ENCODE results near the gene ERBB4. TPM values are rescaled to one million over a fixed set of nuclear protein-coding genes. Genes with fewer than 3 reads are reported as not detected.

Gene ERBB4
- total RNA-seq, 1 experiment from 2014 or later = 0.04 TPM

DNA sequence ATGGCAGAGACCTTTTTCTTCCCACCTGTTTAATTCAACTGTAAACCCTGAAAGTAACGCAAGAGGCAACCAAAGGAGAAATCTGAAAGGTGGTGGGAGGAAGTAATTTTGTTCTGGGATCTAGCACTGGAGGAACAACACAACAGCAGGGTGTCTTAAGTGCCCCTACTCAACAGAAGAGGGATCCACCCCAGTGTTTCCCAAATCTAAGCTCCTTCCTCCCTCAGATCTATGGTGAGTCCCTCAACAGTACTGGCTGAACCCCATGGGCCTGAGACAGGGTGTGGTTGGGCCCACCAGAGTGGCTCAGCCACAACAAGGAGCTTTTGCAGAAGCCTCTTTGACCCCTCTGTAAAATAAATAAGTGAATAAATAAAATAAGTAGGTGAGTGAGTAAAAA, 790.3 kb downstream of the ERBB4 start:
- H3K27me3 Mint-ChIP-seq (ENCODE audit: low read depth) = no peaks in the 10 kb centered on the region
- no peak overlapping the region for H3K4ac ChIP-seq (ENCODE audit: low read depth, low read length)
- WGBS (ENCODE audit: extremely low coverage, insufficient read length, low lambda C conversion rate) = no CpG with 5 or more reads among the region's 1 CpG

More for the DNA sequence above, 790.3 kb downstream of the ERBB4 start:
- H2BK5ac ChIP-seq (ENCODE audit: insufficient read length, low read length) = no peak overlapping the region
- no peaks in the 10 kb centered on the region for H4K20me1 ChIP-seq (ENCODE audit: control insufficient read depth, insufficient read depth, insufficient read length)
- H3K79me2 ChIP-seq (ENCODE audit: insufficient read depth, low read length) = no peaks in the 10 kb centered on the region
- no peaks in the 10 kb centered on the region for H3K9me3 Mint-ChIP-seq
- no peak overlapping the region for H4K5ac ChIP-seq (ENCODE audit: insufficient read length, low read depth, low read length)
- TF ChIP-seq, protein P1, sequence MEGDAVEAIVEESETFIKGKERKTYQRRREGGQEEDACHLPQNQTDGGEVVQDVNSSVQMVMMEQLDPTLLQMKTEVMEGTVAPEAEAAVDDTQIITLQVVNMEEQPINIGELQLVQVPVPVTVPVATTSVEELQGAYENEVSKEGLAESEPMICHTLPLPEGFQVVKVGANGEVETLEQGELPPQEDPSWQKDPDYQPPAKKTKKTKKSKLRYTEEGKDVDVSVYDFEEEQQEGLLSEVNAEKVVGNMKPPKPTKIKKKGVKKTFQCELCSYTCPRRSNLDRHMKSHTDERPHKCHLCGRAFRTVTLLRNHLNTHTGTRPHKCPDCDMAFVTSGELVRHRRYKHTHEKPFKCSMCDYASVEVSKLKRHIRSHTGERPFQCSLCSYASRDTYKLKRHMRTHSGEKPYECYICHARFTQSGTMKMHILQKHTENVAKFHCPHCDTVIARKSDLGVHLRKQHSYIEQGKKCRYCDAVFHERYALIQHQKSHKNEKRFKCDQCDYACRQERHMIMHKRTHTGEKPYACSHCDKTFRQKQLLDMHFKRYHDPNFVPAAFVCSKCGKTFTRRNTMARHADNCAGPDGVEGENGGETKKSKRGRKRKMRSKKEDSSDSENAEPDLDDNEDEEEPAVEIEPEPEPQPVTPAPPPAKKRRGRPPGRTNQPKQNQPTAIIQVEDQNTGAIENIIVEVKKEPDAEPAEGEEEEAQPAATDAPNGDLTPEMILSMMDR (conservative IDR thresholded peaks at IDR 0.05) = no peak
- no peaks in the 10 kb centered on the region; a peak in 1 of 7 replicates for H3K36me3 Mint-ChIP-seq (ENCODE audit: insufficient read depth in 1 of 3, low read depth in 3 of 3)
- H2AK5ac ChIP-seq (ENCODE audit: insufficient read length, low read length) = no peak overlapping the region
- no peak overlapping the region for H2BK12ac ChIP-seq (ENCODE audit: insufficient read length, low read depth, low read length)
- no peak overlapping the region for H2AFZ ChIP-seq (ENCODE audit: low read length)
- no peak overlapping the region for H3K9ac ChIP-seq (ENCODE audit: extremely low read depth, insufficient read length, low read length)
- H3K56ac ChIP-seq (ENCODE audit: insufficient read length, low read depth, low read length) = no peak overlapping the region
- no peak overlapping the region for H2BK120ac ChIP-seq (ENCODE audit: low read depth, low read length, poor library complexity, severe bottlenecking)
- H3K27ac ChIP-seq (ENCODE audit: insufficient read length, low read depth, low read length) = no peak overlapping the region
- H3K23ac ChIP-seq (ENCODE audit: insufficient read length, low read depth, low read length) = no peak overlapping the region
- no peak for DNase-seq
- no peak overlapping the region for H3K27ac Mint-ChIP-seq
- H2BK20ac ChIP-seq (ENCODE audit: low read depth, low read length, poor library complexity, severe bottlenecking) = no peak overlapping the region
- H3K79me1 ChIP-seq (ENCODE audit: insufficient read depth, low read depth, low read length, poor library complexity, severe bottlenecking) = no peaks in the 10 kb centered on the region
- no peak overlapping the region for H3K18ac ChIP-seq (ENCODE audit: insufficient read length, low read depth, low read length)
- H3K4me2 ChIP-seq (ENCODE audit: insufficient read depth, insufficient read length, low read length) = no peak overlapping the region
- H3K27me3 ChIP-seq (ENCODE audit: insufficient read depth, low read length) = no peaks in the 10 kb centered on the region
- H4K8ac ChIP-seq (replicated peaks; ENCODE audit: insufficient read length, low read depth, low read length) = no peak overlapping the region
- no peak overlapping the region for H3T11ph ChIP-seq (ENCODE audit: low read length)
- no peaks in the 10 kb centered on the region for H3K4me1 ChIP-seq (ENCODE audit: insufficient read depth, low read length)
- no peak overlapping the region for H4K91ac ChIP-seq (ENCODE audit: insufficient read length, low read depth, low read length)
- H3K9me3 ChIP-seq (ENCODE audit: control insufficient read depth, low read depth, low read length) = no peaks in the 10 kb centered on the region
- H3K4me1 Mint-ChIP-seq = peaks cover 7 to 9% of the 10 kb centered on the region in 2 experiments
- no peaks in the 10 kb centered on the region for H3K23me2 ChIP-seq (ENCODE audit: insufficient read length, low read depth, low read length, poor library complexity, severe bottlenecking)
- no peak overlapping the region for H3K4me3 Mint-ChIP-seq
- no peak overlapping the region for H3K14ac ChIP-seq (ENCODE audit: insufficient read depth, low read length)
- no peak overlapping the region for H2BK15ac ChIP-seq (ENCODE audit: low read depth, low read length)

Measured in H9 (cell line).